CD14-positive monocyte (primary cell): ENCODE measurements around the gene FAM210A. TPM values are rescaled to one million over a fixed set of nuclear protein-coding genes. Genes with fewer than 3 reads are reported as not detected.

Source experiments
- DNase-seq, 3 donors: peaks; one replicate each; pipeline ENCODE4 v3.0.0-alpha.2; 2011 to 2022
- H2AFZ ChIP-seq: 2 replicates; pipeline ENCODE4 v1.6.0; 2012; ENCODE audit warnings: mild to moderate bottlenecking, low read depth, low read length, inconsistent platforms; ENCODE audit not compliant: insufficient read depth, poor library complexity, severe bottlenecking
- H3K27ac ChIP-seq, 2 donors: 1 replicate in 1 of 2; 2 replicates in 1 of 2; pipeline ENCODE4 v1.5.1; 2012 to 2013; ENCODE audit warnings: low read length in 2 of 2, control low read depth in 1 of 2, inconsistent platforms in 1 of 2, low read depth in 1 of 2, mild to moderate bottlenecking in 1 of 2
- H3K27me3 ChIP-seq, 2 donors: one replicate each; pipeline versions ENCODE4 v1.6.0 to v1.6.1; 2011 to 2013; ENCODE audit warnings: low read length in 2 of 2; ENCODE audit not compliant: control insufficient read depth in 2 of 2, insufficient read depth in 2 of 2
- H3K36me3 ChIP-seq, 2 donors: replicated peaks in 1 of 2; 1 replicate in 1 of 2; 2 replicates in 1 of 2; pipeline versions ENCODE4 v1.5.1 to v1.6.1; 2012 to 2013; ENCODE audit warnings: low read length in 2 of 2, control low read depth in 1 of 2, inconsistent platforms in 1 of 2, mild to moderate bottlenecking in 1 of 2; ENCODE audit not compliant: insufficient read depth in 2 of 2, control insufficient read depth in 1 of 2
- H3K4me1 ChIP-seq, 2 donors: 1 replicate in 1 of 2; 2 replicates in 1 of 2; pipeline versions ENCODE4 v1.5.1 to v1.6.1; 2012 to 2013; ENCODE audit warnings: low read length in 2 of 2, control low read depth in 1 of 2, inconsistent platforms in 1 of 2, mild to moderate bottlenecking in 1 of 2, moderate library complexity in 1 of 2; ENCODE audit not compliant: insufficient read depth in 2 of 2, control insufficient read depth in 1 of 2
- H3K4me2 ChIP-seq: replicated peaks from 2 replicates; pipeline ENCODE3; 2012; ENCODE audit warnings: low read length, moderate library complexity, mild to moderate bottlenecking; ENCODE audit not compliant: poor library complexity, severe bottlenecking; ENCODE audit errors: extremely low read depth
- H3K4me3 ChIP-seq, 3 experiments: fragments of 200-600 bp in 1 of 3; sonication (generic) in 1 of 3; replicated peaks in 1 of 3; 1 replicate in 2 of 3; 2 replicates in 1 of 3; pipeline ENCODE4 v1.5.1; 2011 to 2013; ENCODE audit warnings: low read length in 3 of 3, mild to moderate bottlenecking in 3 of 3, control low read depth in 2 of 3, low read depth in 2 of 3, inconsistent platforms in 1 of 3, moderate library complexity in 1 of 3
- H3K79me2 ChIP-seq: 2 replicates; pipeline ENCODE4 v1.6.0; 2012; ENCODE audit warnings: mild to moderate bottlenecking, control low read depth, inconsistent platforms, low read length, moderate library complexity; ENCODE audit not compliant: insufficient read depth
- H3K9ac ChIP-seq: 2 replicates; pipeline ENCODE4 v1.6.0; 2017; ENCODE audit warnings: low read length, mild to moderate bottlenecking; ENCODE audit not compliant: insufficient read depth, poor library complexity, severe bottlenecking
- H3K9me3 ChIP-seq, 2 donors: replicated peaks in 1 of 2; 1 replicate in 1 of 2; 2 replicates in 1 of 2; pipeline versions ENCODE4 v1.5.1 to v1.6.1; 2012 to 2013; ENCODE audit warnings: low read length in 2 of 2, control low read depth in 1 of 2; ENCODE audit not compliant: control insufficient read depth in 1 of 2, insufficient read depth in 1 of 2
- H4K20me1 ChIP-seq: 2 replicates; pipeline ENCODE4 v1.6.0; 2012; ENCODE audit warnings: mild to moderate bottlenecking, low read length, control low read depth, moderate library complexity; ENCODE audit not compliant: insufficient read depth
- H3K27ac Mint-ChIP-seq, 7 donors: one replicate each; pipeline ENCODE4 v1.8.0; 2020; ENCODE audit warnings: mild to moderate bottlenecking in 7 of 7, mixed read lengths in 7 of 7, moderate library complexity in 6 of 7, inconsistent platforms in 2 of 7
- H3K27me3 Mint-ChIP-seq, 3 donors: one replicate each; pipeline ENCODE4 v1.8.0; 2021 to 2022; ENCODE audit warnings: low read depth in 3 of 3, mild to moderate bottlenecking in 3 of 3, mixed read lengths in 3 of 3, moderate library complexity in 3 of 3, inconsistent platforms in 1 of 3
- H3K36me3 Mint-ChIP-seq, 2 donors: one replicate each; pipeline ENCODE4 v1.8.0; 2020; ENCODE audit warnings: mixed read lengths in 2 of 2, inconsistent platforms in 1 of 2, mild to moderate bottlenecking in 1 of 2
- H3K4me1 Mint-ChIP-seq: one replicate; pipeline ENCODE4 v1.8.0; 2020; ENCODE audit warnings: mild to moderate bottlenecking, mixed read lengths
- H3K4me3 Mint-ChIP-seq, 2 donors: one replicate each; pipeline ENCODE4 v1.8.0; 2020; ENCODE audit warnings: mild to moderate bottlenecking in 2 of 2, mixed read lengths in 2 of 2, moderate library complexity in 1 of 2
- H3K9me3 Mint-ChIP-seq, 7 donors: one replicate each; pipeline ENCODE4 v1.8.0; 2020 to 2022; ENCODE audit warnings: mixed read lengths in 7 of 7, mild to moderate bottlenecking in 6 of 7, moderate library complexity in 6 of 7, inconsistent platforms in 2 of 7
- CTCF ChIP-seq: fragments of 200-600 bp; IDR thresholded peaks from one replicate; pipeline ENCODE4 v1.8.0; 2022; ENCODE audit warnings: antibody characterized with exemption, mild to moderate bottlenecking
- WGBS: methylation state at CpG from one replicate; pipeline ENCODE4 v1.1.5; 2013; ENCODE audit warnings: missing lambda C conversion rate; ENCODE audit not compliant: insufficient coverage; 5-methylcytosine and 5-hydroxymethylcytosine counted together
- intact Hi-C, 2 donors: fragments of 100-400 bp; cut with micrococcal nuclease; formaldehyde crosslinking; loops; one replicate each; pipeline versions ENCODE4 v1.15.0 to v1.15.1; 2023
- polyA plus RNA-seq, 3 donors: library from polyadenylated mRNA; depleted of rRNA in 1 of 3; unstranded in 2 of 3; stranded (reverse) in 1 of 3; fragments of 300-500 nt in 2 of 3; fragments of >200 nt in 1 of 3; fragmentation: Illumina TruSeq in 2 of 3; gene quantifications; 1 replicate in 2 of 3; 2 replicates in 1 of 3; pipeline ENCODE4 v1.2.3, GENCODE V29; 2012 to 2021

Gene FAM210A
- polyA plus RNA-seq, 3 donors = 2.8 to 6.9 (median 6.9) TPM

- Histone ChIP-seq H3K36me3 (no peaks in the 10 kb centered on the region), H3K4me1 (peaks cover 17 to 19% of the 10 kb centered on the region in 2 donors), H3K4me2 (no peak overlapping the region), H3K9ac (no peak overlapping the region), H3K27ac (peak overlapping the region; percentile 3 to 60), H3K79me2 (no peaks in the 10 kb centered on the region), H4K20me1 (no peaks in the 10 kb centered on the region), H2AFZ (no peak overlapping the region), H3K27me3 (no peaks in the 10 kb centered on the region), H3K9me3 (no peaks in the 10 kb centered on the region), H3K4me3 (no peak overlapping the region)
- peak; percentile 53 to 69 (median 64) for DNase-seq
- Mint-ChIP-seq H3K9me3 (no peaks in the 10 kb centered on the region), H3K27ac (peak overlapping the region; percentile 75 to 92 (median 81)), H3K36me3 (peaks cover 20 to 26% of the 10 kb centered on the region in 2 donors), H3K27me3 (peaks cover 0 to 3% (median 2%) of the 10 kb centered on the region in 3 donors), H3K4me3 (no peak overlapping the region), H3K4me1 (peaks cover 14% of the 10 kb centered on the region)
- WGBS = 43% methylated on average over 7 of the region's 10 CpGs
- intact Hi-C loops = loop anchor here (5.0 to 10.0 kb wide), 3 partner anchors 66 to 409 kb away; partner anchors contain the start of gene LDLRAD4 (in 1 of the 2)
- no peak for TF ChIP-seq CTCF
Observed at GRCh38 chr18:13623348-13623747, 103.0 kb downstream of the FAM210A start.

GRCh38 chr18:13622751-13623150 is 103.6 kb downstream of the FAM210A start:
- no peak overlapping the region for H3K4me3 Mint-ChIP-seq
- no peaks in the 10 kb centered on the region for H3K36me3 ChIP-seq
- WGBS = 96% methylated on average over 8 of the region's 8 CpGs
- peak overlapping the region; percentile 3 to 60 for H3K27ac ChIP-seq
- H3K27me3 ChIP-seq = no peaks in the 10 kb centered on the region
- H3K9ac ChIP-seq = no peak overlapping the region
- peaks cover 14% of the 10 kb centered on the region for H3K4me1 Mint-ChIP-seq
- H2AFZ ChIP-seq = no peak overlapping the region
- no peaks in the 10 kb centered on the region for H4K20me1 ChIP-seq
- no peaks in the 10 kb centered on the region for H3K79me2 ChIP-seq
- no peak for DNase-seq
- peak overlapping the region in 6 of 7 donors; percentile 75 to 92 (median 81) for H3K27ac Mint-ChIP-seq
- H3K4me1 ChIP-seq = peaks cover 17 to 19% of the 10 kb centered on the region in 2 donors
- H3K36me3 Mint-ChIP-seq = peaks cover 20 to 26% of the 10 kb centered on the region in 2 donors
- H3K9me3 ChIP-seq = no peaks in the 10 kb centered on the region
- TF ChIP-seq CTCF = no peak
- H3K4me3 ChIP-seq = no peak overlapping the region
- H3K4me2 ChIP-seq = no peak overlapping the region
- intact Hi-C loops = loop anchor here (5.0 to 10.0 kb wide), 3 partner anchors 65 to 408 kb away; partner anchors contain the start of gene LDLRAD4 (in 1 of the 2)
- H3K27me3 Mint-ChIP-seq = peaks cover 0 to 3% (median 2%) of the 10 kb centered on the region in 3 donors
- no peaks in the 10 kb centered on the region for H3K9me3 Mint-ChIP-seq
